BE2C (cell line): ENCODE results near the gene ANKRD60.

Source experiments
- DNase-seq: peaks from one replicate; pipeline ENCODE4 v3.0.0-alpha.2; 2020
- H3K27me3 ChIP-seq: fragments of 250-450 bp; sonication (Bioruptor Pico); 2 replicates; pipeline ENCODE4 v1.5.1; 2020; ENCODE audit warnings: mild to moderate bottlenecking
- H3K36me3 ChIP-seq: fragments of 250-450 bp; sonication (Bioruptor Pico); 2 replicates; pipeline ENCODE4 v1.5.1; 2020; ENCODE audit warnings: mild to moderate bottlenecking
- H3K4me1 ChIP-seq: fragments of 250-450 bp; sonication (Bioruptor Pico); 2 replicates; pipeline ENCODE4 v1.5.1; 2020
- H3K4me3 ChIP-seq: 2 replicates; pipeline ENCODE4 v1.5.1; 2011; ENCODE audit warnings: low read depth, low read length
- H3K9me3 ChIP-seq: fragments of 250-450 bp; sonication (Bioruptor Pico); 2 replicates; pipeline ENCODE4 v1.5.1; 2020
- CTCF ChIP-seq: IDR thresholded peaks from 2 replicates; pipeline ENCODE4 v1.5.1; 2012; ENCODE audit warnings: mild to moderate bottlenecking, low read depth, low read length

Gene ANKRD60

GRCh38 chr20:58214310-58214709, 14.1 kb downstream of the ANKRD60 start:
- Histone ChIP-seq H3K9me3 (no peaks in the 10 kb centered on the region), H3K36me3 (no peaks in the 10 kb centered on the region), H3K27me3 (no peaks in the 10 kb centered on the region), H3K4me3 (no peak overlapping the region), H3K4me1 (peaks cover 8% of the 10 kb centered on the region)
- no peak for DNase-seq
- TF ChIP-seq CTCF, result no peak

- no peak overlapping the region for H3K4me3 ChIP-seq
- H3K4me1 ChIP-seq, result peaks cover 3% of the 10 kb centered on the region; the same call in 1 of the 2 replicates
- H3K36me3 ChIP-seq, result no peaks in the 10 kb centered on the region
- TF ChIP-seq CTCF, result no peak
- no peaks in the 10 kb centered on the region for H3K9me3 ChIP-seq
- DNase-seq, result no peak
- no peaks in the 10 kb centered on the region for H3K27me3 ChIP-seq
Measured at GRCh38 chr20:58213716-58214115, 14.7 kb downstream of the ANKRD60 start.

GRCh38 chr20:58213121-58213520, 15.3 kb downstream of the ANKRD60 start:
- H3K36me3 ChIP-seq, result no peaks in the 10 kb centered on the region
- peak overlapping the region; percentile 60 for H3K4me3 ChIP-seq
- H3K9me3 ChIP-seq, result no peaks in the 10 kb centered on the region
- no peaks in the 10 kb centered on the region for H3K4me1 ChIP-seq
- no peaks in the 10 kb centered on the region for H3K27me3 ChIP-seq
- peak; percentile 60 for TF ChIP-seq CTCF
- DNase-seq, result peak; percentile 57

GRCh38 chr20:58212636-58213035, 15.8 kb downstream of the ANKRD60 start:
- H3K27me3 ChIP-seq, result no peaks in the 10 kb centered on the region
- H3K4me3 ChIP-seq, result peak overlapping the region; percentile 60
- 0 out of 2 replicates have a peak, but pooled peaks have one; percentile 25 for TF ChIP-seq CTCF
- no peaks in the 10 kb centered on the region for H3K9me3 ChIP-seq
- peak; percentile 37 for DNase-seq
- no peaks in the 10 kb centered on the region for H3K4me1 ChIP-seq
- H3K36me3 ChIP-seq, result no peaks in the 10 kb centered on the region

GRCh38 chr20:58210398-58210747, 18.1 kb downstream of the ANKRD60 start:
- no peak for DNase-seq
- TF ChIP-seq CTCF, result no peak; the same call in 1 of the 2 replicates
- Histone ChIP-seq H3K4me1 (no peaks in the 10 kb centered on the region), H3K36me3 (no peaks in the 10 kb centered on the region), H3K4me3 (no peak overlapping the region), H3K9me3 (no peaks in the 10 kb centered on the region), H3K27me3 (no peaks in the 10 kb centered on the region)

GRCh38 chr20:58209652-58210397, 18.6 kb downstream of the ANKRD60 start:
- H3K4me3 ChIP-seq, result peak overlapping the region; percentile 17; the same call in 1 of the 2 replicates
- no peaks in the 10 kb centered on the region for H3K4me1 ChIP-seq
- no peaks in the 10 kb centered on the region for H3K36me3 ChIP-seq
- no peaks in the 10 kb centered on the region for H3K27me3 ChIP-seq
- H3K9me3 ChIP-seq, result no peaks in the 10 kb centered on the region
- TF ChIP-seq CTCF, result peak; percentile 100
- peak; percentile 87 for DNase-seq
